ENCODE results near the gene FGD2. TPM values are rescaled to one million over a fixed set of nuclear protein-coding genes. Genes with fewer than 3 reads are reported as not detected.
A peak's percentile ranks its signal among the peaks of the same experiment; 100 is the strongest.

The FGD2 gene
- total RNA-seq, 1 donor from 2014 or later = 56.9 TPM

DNA sequence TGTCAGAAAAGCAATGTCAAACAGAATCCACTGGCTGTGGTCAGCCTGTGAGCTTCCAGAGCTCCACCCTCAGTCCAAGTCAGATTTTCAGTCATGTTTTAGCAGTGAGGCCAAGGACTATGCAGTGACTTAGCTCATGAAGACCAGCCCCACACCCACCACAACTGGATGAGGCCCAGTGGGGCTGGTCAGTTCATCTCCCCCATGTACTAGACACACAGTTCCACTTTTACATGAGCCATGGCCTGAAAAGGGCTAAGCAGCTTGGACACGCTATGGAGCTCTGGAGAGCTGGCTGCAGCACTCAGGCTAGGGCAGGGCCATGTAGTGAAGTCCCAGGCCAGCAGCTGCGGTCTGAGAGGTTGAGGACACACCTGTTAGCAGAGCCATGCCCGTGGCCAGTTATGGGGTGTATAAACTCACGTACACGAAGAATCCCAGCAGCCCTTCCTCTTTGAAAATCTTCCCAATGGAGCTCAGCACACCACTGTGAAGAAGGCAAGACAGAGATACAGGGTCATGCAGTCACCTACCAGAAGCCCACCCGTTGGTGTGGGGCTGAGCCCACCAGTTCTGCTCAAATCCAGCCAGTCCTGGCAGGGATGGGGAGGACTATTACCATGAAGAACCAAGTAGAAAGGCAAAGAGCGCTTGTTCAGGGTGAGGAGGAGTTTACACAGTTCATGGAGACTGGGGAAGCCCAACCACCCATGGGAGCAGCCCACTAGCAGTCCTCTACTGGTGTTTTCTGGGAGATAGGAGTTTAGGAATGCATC is 30.0 kb upstream of the FGD2 start:
- Histone ChIP-seq H3K36me3 (peaks cover 84% of the 10 kb centered on the region), H3K9me3 (no peaks in the 10 kb centered on the region), H3K27me3 (no peaks in the 10 kb centered on the region), H3K27ac (no peak overlapping the region), H3K4me1 (peaks cover 12% of the 10 kb centered on the region), H3K4me3 (no peak overlapping the region)
- ATAC-seq (no peak), DNase-seq (no peak)
- intact Hi-C loops (cut with DNase I) = no loop called here
- TF ChIP-seq, protein P1, sequence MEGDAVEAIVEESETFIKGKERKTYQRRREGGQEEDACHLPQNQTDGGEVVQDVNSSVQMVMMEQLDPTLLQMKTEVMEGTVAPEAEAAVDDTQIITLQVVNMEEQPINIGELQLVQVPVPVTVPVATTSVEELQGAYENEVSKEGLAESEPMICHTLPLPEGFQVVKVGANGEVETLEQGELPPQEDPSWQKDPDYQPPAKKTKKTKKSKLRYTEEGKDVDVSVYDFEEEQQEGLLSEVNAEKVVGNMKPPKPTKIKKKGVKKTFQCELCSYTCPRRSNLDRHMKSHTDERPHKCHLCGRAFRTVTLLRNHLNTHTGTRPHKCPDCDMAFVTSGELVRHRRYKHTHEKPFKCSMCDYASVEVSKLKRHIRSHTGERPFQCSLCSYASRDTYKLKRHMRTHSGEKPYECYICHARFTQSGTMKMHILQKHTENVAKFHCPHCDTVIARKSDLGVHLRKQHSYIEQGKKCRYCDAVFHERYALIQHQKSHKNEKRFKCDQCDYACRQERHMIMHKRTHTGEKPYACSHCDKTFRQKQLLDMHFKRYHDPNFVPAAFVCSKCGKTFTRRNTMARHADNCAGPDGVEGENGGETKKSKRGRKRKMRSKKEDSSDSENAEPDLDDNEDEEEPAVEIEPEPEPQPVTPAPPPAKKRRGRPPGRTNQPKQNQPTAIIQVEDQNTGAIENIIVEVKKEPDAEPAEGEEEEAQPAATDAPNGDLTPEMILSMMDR (IDR thresholded peaks at IDR 0.05) = no peak

DNA sequence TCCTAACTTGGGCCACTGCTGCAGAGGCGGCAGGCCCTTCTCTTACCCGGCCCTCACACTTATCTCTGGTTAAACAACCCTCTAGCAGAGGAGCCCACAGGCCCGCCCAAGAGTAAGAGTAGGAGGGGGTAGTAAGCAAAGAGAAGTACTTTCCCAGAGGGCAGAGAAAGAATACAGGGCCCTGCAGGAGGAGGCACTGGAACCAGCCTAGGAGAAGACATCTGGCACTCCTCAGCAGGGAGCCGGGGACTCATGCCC is 29.5 kb upstream of the FGD2 start:
- no peak for DNase-seq

DNA sequence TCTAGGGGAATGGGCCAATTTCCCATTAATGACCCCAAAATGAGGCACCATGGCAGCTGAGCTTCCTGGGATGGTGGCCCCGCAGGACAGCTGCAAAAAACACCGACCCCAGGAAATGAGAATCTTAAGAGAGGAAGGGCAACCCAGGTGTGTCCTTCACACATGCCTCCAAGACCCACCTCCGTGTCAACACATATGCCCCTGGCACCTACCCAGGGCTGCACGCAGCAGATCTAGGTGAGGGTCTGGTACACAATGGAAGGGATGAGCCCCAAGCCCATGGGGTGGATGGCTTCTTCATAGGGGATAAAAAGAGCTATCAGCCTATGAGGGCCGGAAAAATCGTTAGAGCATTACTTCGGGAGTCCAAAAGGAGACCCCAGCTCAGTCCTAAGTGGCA is 28.9 kb upstream of the FGD2 start:
- no peaks in the 10 kb centered on the region for H3K27me3 ChIP-seq
- DNase-seq (no peak), ATAC-seq (no peak)
- no peaks in the 10 kb centered on the region for H3K9me3 ChIP-seq
- peaks cover 73% of the 10 kb centered on the region for H3K36me3 ChIP-seq
- intact Hi-C loops (cut with DNase I) = no loop called here
- H3K4me3 ChIP-seq = no peak overlapping the region
- H3K27ac ChIP-seq = no peak overlapping the region
- TF ChIP-seq, protein P1 (IDR thresholded peaks at IDR 0.05) = no peak
- H3K4me1 ChIP-seq = peaks cover 22% of the 10 kb centered on the region

More for the DNA sequence above, 29.5 kb upstream of the FGD2 start:
- intact Hi-C loops (cut with DNase I) = no loop called here
- Histone ChIP-seq H3K36me3 (peaks cover 78% of the 10 kb centered on the region), H3K4me3 (no peak overlapping the region), H3K4me1 (peaks cover 16% of the 10 kb centered on the region), H3K27ac (no peak overlapping the region), H3K27me3 (no peaks in the 10 kb centered on the region), H3K9me3 (no peaks in the 10 kb centered on the region)
- TF ChIP-seq, protein P1 (IDR thresholded peaks at IDR 0.05) = no peak
- peak; percentile 69 for ATAC-seq

DNA sequence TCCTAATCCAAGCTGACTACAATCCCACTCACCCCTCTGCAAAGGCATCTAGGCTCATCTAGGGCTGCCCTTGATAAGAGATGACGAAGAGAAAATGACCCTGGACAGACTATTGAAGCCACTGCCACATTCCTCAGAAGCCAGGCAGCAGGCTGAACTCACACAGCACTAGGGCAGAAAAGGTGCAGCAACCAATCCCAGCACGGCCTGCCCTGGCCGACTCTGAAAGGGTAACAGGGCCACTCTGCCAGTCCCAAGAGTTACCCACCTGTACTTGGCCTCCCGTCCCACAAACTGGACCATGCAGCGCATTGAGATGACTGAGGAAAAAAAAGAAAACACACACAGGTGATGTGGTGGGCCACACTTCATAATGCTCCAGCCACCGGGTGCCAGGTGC is 28.5 kb upstream of the FGD2 start:
- no peak overlapping the region for H3K4me3 ChIP-seq
- ATAC-seq (no peak), DNase-seq (no peak)
- intact Hi-C loops (cut with DNase I) = no loop called here
- peaks cover 68% of the 10 kb centered on the region for H3K36me3 ChIP-seq
- TF ChIP-seq, protein P1 (IDR thresholded peaks at IDR 0.05) = no peak
- H3K27me3 ChIP-seq = no peaks in the 10 kb centered on the region
- peaks cover 24% of the 10 kb centered on the region for H3K4me1 ChIP-seq
- H3K9me3 ChIP-seq = no peaks in the 10 kb centered on the region
- no peak overlapping the region for H3K27ac ChIP-seq

DNA sequence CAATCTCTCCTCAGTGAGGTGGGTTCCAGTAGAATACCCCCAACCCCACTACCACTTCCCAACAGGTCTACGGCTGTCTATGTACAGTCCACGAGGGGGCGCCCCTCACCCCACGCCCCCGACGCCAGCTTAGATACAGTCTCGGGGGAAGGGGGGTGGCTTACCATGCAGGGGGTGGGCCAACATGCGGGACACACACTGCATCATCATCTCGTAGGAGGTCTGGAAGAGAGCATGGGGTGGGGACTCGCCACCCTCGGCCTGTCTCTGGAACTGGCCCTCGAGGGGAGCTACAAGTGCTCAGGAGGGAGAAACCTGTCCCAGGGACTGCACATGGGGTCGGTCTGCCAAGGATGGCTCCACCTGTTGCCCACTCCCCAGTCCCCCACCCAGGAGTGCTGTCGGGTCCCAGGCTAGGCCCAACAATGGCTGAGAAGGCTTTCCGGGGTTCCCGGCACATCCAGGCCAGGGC is 27.9 kb upstream of the FGD2 start:
- DNase-seq (peak; percentile 62), ATAC-seq (peak; percentile 13)
- Histone ChIP-seq H3K27ac (no peak overlapping the region), H3K4me1 (peaks cover 24% of the 10 kb centered on the region), H3K36me3 (peaks cover 63% of the 10 kb centered on the region), H3K27me3 (no peaks in the 10 kb centered on the region), H3K9me3 (no peaks in the 10 kb centered on the region), H3K4me3 (no peak overlapping the region)
- TF ChIP-seq, protein P1 (IDR thresholded peaks at IDR 0.05) = peak; percentile 34
- intact Hi-C loops (cut with DNase I) = no loop called here

Data from upper lobe of right lung (tissue), 1 donor.